ENCODE data around the gene GGTLC1. TPM values are rescaled to one million over a fixed set of nuclear protein-coding genes. Genes with fewer than 3 reads are reported as not detected.

Gene GGTLC1
- total RNA-seq, 1 donor from 2014 or later: not detected

- intact Hi-C loops (cut with micrococcal nuclease): no loop called here
These were observed 21.5 kb downstream of the GGTLC1 start for GRCh38 chr20:23966927-23967615.

GRCh38 chr20:23966298-23966697 lies 22.3 kb downstream of the GGTLC1 start:
- intact Hi-C loops (cut with micrococcal nuclease): no loop called here

DNA sequence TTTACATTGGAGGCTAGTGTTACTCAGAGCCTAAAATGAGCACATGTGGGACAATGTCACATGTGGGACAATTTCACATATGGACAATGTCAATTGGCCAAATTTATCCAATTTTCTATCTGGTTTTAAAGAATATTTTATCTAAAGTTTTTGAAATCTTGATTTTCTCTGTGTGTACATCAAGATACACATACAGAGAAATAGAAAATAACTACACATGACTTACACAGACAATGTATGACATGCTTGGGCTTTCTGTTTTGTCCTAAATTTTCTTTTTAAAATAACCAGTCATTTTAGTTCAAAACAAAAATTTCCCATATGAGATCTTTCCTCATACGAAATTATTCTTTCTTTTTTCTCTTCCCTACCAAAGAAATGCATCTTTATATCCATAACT lies 24.6 kb downstream of the GGTLC1 start:
- intact Hi-C loops (cut with micrococcal nuclease): no loop called here

GRCh38 chr20:23962272-23962671 lies 26.3 kb downstream of the GGTLC1 start:
- intact Hi-C loops (cut with micrococcal nuclease): no loop called here

- intact Hi-C loops (cut with micrococcal nuclease): no loop called here
These were observed 29.5 kb downstream of the GGTLC1 start for GRCh38 chr20:23959054-23959453.

DNA sequence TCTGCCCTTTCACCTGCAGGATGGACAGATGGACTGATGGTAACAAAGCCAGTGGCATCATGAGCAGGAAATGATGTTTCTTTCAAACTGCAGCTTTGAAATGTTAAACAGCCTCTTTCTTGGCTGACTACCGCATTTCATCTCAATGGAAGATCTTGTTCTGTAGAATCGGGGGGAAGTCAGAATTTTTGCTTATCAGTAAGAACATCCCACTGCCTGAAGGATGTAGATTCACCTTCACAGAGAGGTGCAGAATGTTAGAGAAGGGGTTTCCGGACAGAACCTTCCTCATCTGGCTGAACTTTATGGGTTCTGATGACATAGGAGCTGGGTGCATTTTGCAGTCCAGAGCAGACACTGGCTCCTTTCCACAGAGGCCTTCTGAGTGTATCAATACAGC lies 32.7 kb downstream of the GGTLC1 start:
- intact Hi-C loops (cut with micrococcal nuclease): no loop called here

- intact Hi-C loops (cut with micrococcal nuclease): no loop called here
These were observed 34.4 kb downstream of the GGTLC1 start for GRCh38 chr20:23954008-23954745.

- intact Hi-C loops (cut with micrococcal nuclease): no loop called here
These were observed 42.4 kb downstream of the GGTLC1 start for GRCh38 chr20:23946206-23946605.

DNA sequence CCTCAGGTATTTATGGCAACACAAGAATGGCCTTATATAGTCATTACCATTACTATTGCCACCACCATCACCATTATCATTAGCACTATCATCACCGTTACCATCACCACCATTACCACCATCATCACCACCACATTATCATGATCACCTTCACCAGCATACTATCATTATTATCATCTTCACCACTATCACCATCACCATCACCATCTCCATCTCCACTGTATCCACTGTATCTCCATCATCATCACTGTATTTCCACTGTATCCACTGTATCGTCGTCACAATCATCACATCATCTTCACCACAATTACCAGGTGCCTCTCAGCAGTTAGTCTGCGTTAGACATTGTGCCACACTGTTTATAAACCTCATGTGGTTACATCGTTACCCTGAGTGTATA lies 45.3 kb downstream of the GGTLC1 start:
- intact Hi-C loops (cut with micrococcal nuclease): no loop called here

DNA sequence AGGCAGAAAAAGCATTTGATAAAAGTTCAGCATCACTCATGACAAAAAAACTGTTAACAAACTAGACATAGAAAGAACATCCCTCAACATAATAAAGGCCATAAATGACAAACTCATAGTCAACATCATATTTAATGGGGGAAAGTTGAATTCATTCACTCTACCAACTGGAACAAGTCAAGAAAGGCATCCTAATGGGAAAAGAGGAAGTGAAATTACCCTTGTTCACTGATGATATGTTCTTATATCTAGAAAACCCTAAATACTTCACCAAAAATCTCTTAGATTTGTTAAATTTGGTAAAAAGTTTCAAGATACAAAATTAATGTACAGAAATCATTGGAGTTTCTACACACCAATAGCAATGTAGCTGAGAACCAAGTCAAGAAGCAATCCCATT lies 48.9 kb downstream of the GGTLC1 start:
- intact Hi-C loops (cut with micrococcal nuclease): loop anchor here (5.0 to 10.0 kb wide), 2 partner anchors 52 to 55 kb away; no protein-coding TSS in a partner anchor

GRCh38 chr20:23939063-23939462 lies 49.5 kb downstream of the GGTLC1 start:
- intact Hi-C loops (cut with micrococcal nuclease): loop anchor here (5.0 to 10.0 kb wide), 2 partner anchors 52 to 56 kb away; no protein-coding TSS in a partner anchor

- intact Hi-C loops (cut with micrococcal nuclease): loop anchor here (5.0 to 10.0 kb wide), 2 partner anchors 51 to 57 kb away; no protein-coding TSS in a partner anchor
These were observed 50.5 kb downstream of the GGTLC1 start for GRCh38 chr20:23938118-23938438.

DNA sequence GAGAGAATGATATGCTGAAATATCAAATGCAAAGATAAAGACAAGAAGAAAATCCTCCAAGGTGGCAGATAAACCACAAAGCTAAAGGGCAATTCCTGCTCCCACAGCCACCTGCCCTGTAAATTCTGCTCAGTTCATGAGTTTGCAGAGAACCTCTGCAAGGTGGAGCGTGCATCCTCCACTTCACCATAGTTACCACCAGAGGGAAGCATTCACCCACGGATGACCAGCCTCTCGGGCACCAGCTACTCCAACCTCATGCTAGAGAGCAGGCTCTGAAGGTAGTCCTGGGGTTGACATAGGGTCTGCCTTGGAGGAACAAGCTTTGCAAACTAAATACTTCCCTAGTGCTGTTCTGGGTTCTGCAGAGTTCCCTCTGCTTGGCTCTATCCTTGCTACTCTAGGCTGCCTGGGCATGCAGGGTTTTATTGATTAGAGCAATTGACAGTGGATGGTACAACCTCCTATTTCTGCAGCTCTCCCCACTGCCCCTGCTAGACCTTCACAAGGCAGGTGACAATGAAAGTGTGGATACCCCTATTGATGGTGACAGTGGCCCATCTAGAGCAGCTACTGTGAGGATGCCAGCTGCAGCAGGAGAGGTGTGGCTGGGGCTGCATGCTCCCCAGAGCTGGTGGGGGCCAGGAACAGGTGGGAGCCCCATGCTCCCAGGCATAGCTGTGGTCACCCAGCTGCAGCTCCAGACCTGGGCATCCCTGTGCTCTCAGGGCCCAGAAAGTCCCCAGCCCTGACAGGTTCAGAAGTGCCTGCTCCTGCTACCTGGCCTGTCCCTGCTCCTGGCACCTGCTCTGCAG lies 51.1 kb downstream of the GGTLC1 start:
- intact Hi-C loops (cut with micrococcal nuclease): loop anchor here (1.0 to 10.0 kb wide), 5 partner anchors 50 to 981 kb away; no protein-coding TSS in a partner anchor

Other genes with a start within 250 kb of the GGTLC1 start
- not detected in 2 replicates for gene CST1, start 237.8 kb downstream of the GGTLC1 start, total RNA-seq
- not detected in 2 replicates for gene CST2, start 162.1 kb downstream of the GGTLC1 start, total RNA-seq
- not detected in 2 replicates for gene CST5, start 109.0 kb downstream of the GGTLC1 start, total RNA-seq

Data from T-helper 2 cell treated with Interferon-gamma antibody and Interleukin-4, amounts not matched to agents 100 ng/mL and 5 ng/mL, for 36 hours (primary cell).